Measurements from ENCODE around the gene TGFBR3L. TPM values are rescaled to one million over a fixed set of nuclear protein-coding genes. Genes with fewer than 3 reads are reported as not detected.

TGFBR3L gene
- total and polyA plus RNA-seq, 2 of the 4 experiments (the other 2 are of a cell fraction) = 0.94 TPM; not detected in 1

DNA sequence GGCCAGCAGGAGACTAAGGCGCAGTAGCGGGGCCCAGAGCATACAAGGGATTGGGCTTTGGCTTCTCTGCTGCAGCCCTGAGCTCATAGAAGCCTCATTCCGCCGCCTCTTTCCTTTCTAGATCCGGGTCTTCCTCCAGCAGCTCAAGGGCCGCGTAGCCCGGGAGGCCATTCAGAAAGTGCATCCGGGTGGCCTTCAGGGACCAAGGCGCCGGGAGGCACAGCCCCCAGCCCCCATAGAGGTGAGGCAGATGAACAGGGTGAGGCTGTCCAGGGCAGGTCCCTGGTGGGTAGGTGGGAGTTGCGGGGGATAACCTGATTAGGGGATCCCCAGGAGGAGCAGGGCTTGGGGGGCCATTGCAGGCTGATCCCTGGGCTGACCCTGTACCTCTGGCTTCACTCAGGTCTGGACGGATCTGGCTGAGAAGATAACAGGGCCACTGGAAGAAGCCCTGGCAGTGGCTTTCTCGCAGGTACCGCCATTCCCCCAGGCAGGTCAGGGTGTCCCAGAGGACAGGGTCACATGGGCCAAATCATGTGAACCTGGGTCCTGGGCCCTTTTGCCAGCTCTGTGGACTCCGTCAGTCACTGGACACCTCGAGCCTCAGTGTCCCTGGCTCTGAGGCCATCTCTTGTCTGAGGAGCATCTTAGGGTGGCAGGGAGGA lies 6.8 kb downstream of the TGFBR3L start:
- in situ Hi-C loops (cut with MboI; ENCODE audit: low sequenced_read_pairs) = no loop called here

More for the DNA sequence above, 6.8 kb downstream of the TGFBR3L start:
- no peak for ATAC-seq (ENCODE audit: low read depth)
- BruUV-seq (replicated peaks) = no TSS peak
- peak overlapping the region; percentile 1 to 94; a peak in 2 of 4 replicates for H4K8ac ChIP-seq (ENCODE audit: low read depth in 2 of 2, low read length in 2 of 2)
- H4K91ac ChIP-seq (ENCODE audit: insufficient read depth, low read depth, low read length) = peak overlapping the region; percentile 82
- H2AK9ac ChIP-seq (replicated peaks; ENCODE audit: low read depth, low read length, poor library complexity) = peak overlapping the region; percentile 99
- peaks cover 2% of the 10 kb centered on the region; the same call in 1 of the 2 replicates for H3K27me3 ChIP-seq (ENCODE audit: control insufficient read depth, insufficient read depth, low read length)
- H2BK5ac ChIP-seq (ENCODE audit: low read depth, low read length, poor library complexity, severe bottlenecking) = peak overlapping the region; percentile 87
- H2BK20ac ChIP-seq (ENCODE audit: low read depth, low read length) = no peak overlapping the region
- H3K9me1 ChIP-seq (ENCODE audit: insufficient read depth, low read length) = peaks cover 9% of the 10 kb centered on the region
- H3K14ac ChIP-seq (replicated peaks; ENCODE audit: low read depth, low read length) = peak overlapping the region; percentile 99
- peak overlapping the region; percentile 98; the same call in 1 of the 2 replicates for H3K23ac ChIP-seq (ENCODE audit: low read depth, low read length)
- H3K4ac ChIP-seq (ENCODE audit: low read depth, low read length) = peak overlapping the region; percentile 97
- POLR2A ChIA-PET (ENCODE audit: unreplicated experiment) = interaction anchor here (0.6 kb wide), 1 partner anchor 415 kb away, joined by 3 read pairs; no protein-coding TSS in a partner anchor
- H3K27ac ChIP-seq (ENCODE audit: insufficient read depth, low read length) = peak overlapping the region; percentile 79
- H2AK5ac ChIP-seq (ENCODE audit: low read depth, low read length) = peak overlapping the region; percentile 95
- intact Hi-C loops (cut with micrococcal nuclease) = no loop called here
- H2AFZ ChIP-seq (replicated peaks; ENCODE audit: low read length, poor library complexity) = peak overlapping the region; percentile 97
- peak overlapping the region; percentile 93 for H3K4me2 ChIP-seq (ENCODE audit: low read depth, low read length)
- H4K5ac ChIP-seq (ENCODE audit: low read depth, low read length) = no peak overlapping the region
- TF ChIP-seq CHD1 (IDR thresholded peaks at IDR 0.05; ENCODE audit: low read depth, low read length) (no peak), RAD21 (IDR thresholded peaks at IDR 0.05; ENCODE audit: low read length) (no peak), FOS (IDR thresholded peaks at IDR 0.05; ENCODE audit: low read depth, low read length) (no peak), SMC3 (IDR thresholded peaks at IDR 0.05; ENCODE audit: low read depth, low read length) (no peak)
- no peak overlapping the region; the same call in 1 of the 2 replicates for H2BK120ac ChIP-seq (ENCODE audit: low read depth, low read length)
- peak overlapping the region; percentile 80 for H3K9ac ChIP-seq (ENCODE audit: low read depth, low read length)
- CTCF ChIA-PET = interaction anchor here (1.1 kb wide), 1 partner anchor 27 kb away, joined by 3 read pairs; no protein-coding TSS in a partner anchor
- H3K9me3 ChIP-seq (ENCODE audit: control insufficient read depth, insufficient read depth, low read length) = no peaks in the 10 kb centered on the region
- peak overlapping the region; percentile 58 for H3K4me3 ChIP-seq (ENCODE audit: insufficient read depth, low read depth, low read length)
- H4K20me1 ChIP-seq (ENCODE audit: insufficient read depth, low read length) = peaks cover 11% of the 10 kb centered on the region
- H3K4me1 ChIP-seq (ENCODE audit: control insufficient read depth, insufficient read depth, low read length) = peaks cover 18% of the 10 kb centered on the region
- no peak overlapping the region for H3K18ac ChIP-seq (ENCODE audit: low read depth, low read length)
- WGBS, 2 experiments (ENCODE audit: extremely low coverage in 2 of 2, insufficient read length in 1 of 2) = 69% methylated on average over 7 of the region's 17 CpGs; no CpG with 5 or more reads in 1 of the 2 experiments
- DNase-seq = no peak
- H3K56ac ChIP-seq (ENCODE audit: extremely low read depth, insufficient read depth, low read length) = peak overlapping the region; percentile 20; the same call in 1 of the 2 replicates
- dilution Hi-C loops (cut with HindIII; ENCODE audit: low sequenced_read_pairs, unreplicated experiment) = no loop called here
- H2BK15ac ChIP-seq (ENCODE audit: low read depth, low read length) = no peak overlapping the region
- peaks cover 0 to 22% of the 10 kb centered on the region in 2 experiments; a peak in 2 of 4 replicates for H3K79me1 ChIP-seq (ENCODE audit: low read depth in 1 of 2, low read length in 2 of 2)
- H3K36me3 ChIP-seq (ENCODE audit: control insufficient read depth, insufficient read depth, low read length) = peaks cover 7% of the 10 kb centered on the region; the same call in 1 of the 2 replicates

All from IMR-90 (cell line).